ENCODE measurements around the gene NPAS3.

NPAS3 gene

GRCh38 chr14:33806905-33807304 lies 868.2 kb downstream of the NPAS3 start:
- H4K20me1 ChIP-seq (ENCODE audit: insufficient read depth, low read length, poor library complexity, severe bottlenecking): no peaks in the 10 kb centered on the region
- no peak overlapping the region for H3K9ac ChIP-seq (ENCODE audit: low read depth, low read length, poor library complexity, severe bottlenecking)
- no peak for TF ChIP-seq EZH2phosphoT487 (IDR thresholded peaks at IDR 0.05; ENCODE audit: borderline replicate concordance)
- TF ChIP-seq CTCF (conservative IDR thresholded peaks at IDR 0.05; ENCODE audit: low read length): no peak
- H3K9me2 ChIP-seq (replicated peaks; ENCODE audit: low read depth, low read length): no peaks in the 10 kb centered on the region
- H3K9me3 ChIP-seq (ENCODE audit: insufficient read depth, low read depth, low read length): no peaks in the 10 kb centered on the region
- H3K27me3 ChIP-seq (ENCODE audit: insufficient read depth, low read length, poor library complexity, severe bottlenecking): no peaks in the 10 kb centered on the region
- H3K4me1 ChIP-seq (ENCODE audit: insufficient read depth, low read length, poor library complexity, severe bottlenecking): no peaks in the 10 kb centered on the region
- no peaks in the 10 kb centered on the region for H3K79me2 ChIP-seq (ENCODE audit: insufficient read depth, low read length)
- H3K36me3 ChIP-seq (ENCODE audit: insufficient read depth, low read length): no peaks in the 10 kb centered on the region
- no peak overlapping the region for H2AFZ ChIP-seq (ENCODE audit: low read length)
- H3K4me3 ChIP-seq (ENCODE audit: low read length, poor library complexity, severe bottlenecking): no peak overlapping the region
- H3K4me2 ChIP-seq (ENCODE audit: low read depth, low read length, poor library complexity, severe bottlenecking): no peak overlapping the region
- H3F3A ChIP-seq (ENCODE audit: low read depth): no peaks in the 10 kb centered on the region

- no peaks in the 10 kb centered on the region for H3K4me1 ChIP-seq (ENCODE audit: insufficient read depth, low read length, poor library complexity, severe bottlenecking)
- no peaks in the 10 kb centered on the region for H4K20me1 ChIP-seq (ENCODE audit: insufficient read depth, low read length, poor library complexity, severe bottlenecking)
- no peak overlapping the region for H3K9ac ChIP-seq (ENCODE audit: low read depth, low read length, poor library complexity, severe bottlenecking)
- no peaks in the 10 kb centered on the region for H3F3A ChIP-seq (ENCODE audit: low read depth)
- no peaks in the 10 kb centered on the region for H3K27me3 ChIP-seq (ENCODE audit: insufficient read depth, low read length, poor library complexity, severe bottlenecking)
- H3K9me2 ChIP-seq (replicated peaks; ENCODE audit: low read depth, low read length): no peaks in the 10 kb centered on the region
- H3K4me3 ChIP-seq (ENCODE audit: low read length, poor library complexity, severe bottlenecking): no peak overlapping the region
- H3K79me2 ChIP-seq (ENCODE audit: insufficient read depth, low read length): no peaks in the 10 kb centered on the region
- H3K36me3 ChIP-seq (ENCODE audit: insufficient read depth, low read length): no peaks in the 10 kb centered on the region
- H3K9me3 ChIP-seq (ENCODE audit: insufficient read depth, low read depth, low read length): no peaks in the 10 kb centered on the region
- no peak overlapping the region for H3K4me2 ChIP-seq (ENCODE audit: low read depth, low read length, poor library complexity, severe bottlenecking)
- TF ChIP-seq EZH2phosphoT487 (IDR thresholded peaks at IDR 0.05; ENCODE audit: borderline replicate concordance): no peak
- TF ChIP-seq CTCF (conservative IDR thresholded peaks at IDR 0.05; ENCODE audit: low read length): no peak
- H2AFZ ChIP-seq (ENCODE audit: low read length): no peak overlapping the region
These were observed 869.5 kb downstream of the NPAS3 start for GRCh38 chr14:33808187-33808586.

- Histone ChIP-seq H3K4me3 (ENCODE audit: low read length, poor library complexity, severe bottlenecking) (no peak overlapping the region), H3F3A (ENCODE audit: low read depth) (no peaks in the 10 kb centered on the region), H3K9me3 (ENCODE audit: insufficient read depth, low read depth, low read length) (no peaks in the 10 kb centered on the region)
These were observed 870.8 kb downstream of the NPAS3 start for GRCh38 chr14:33809396-33809981.

More at GRCh38 chr14:33809396-33809981, 870.8 kb downstream of the NPAS3 start:
- Histone ChIP-seq H3K9me2 (replicated peaks; ENCODE audit: low read depth, low read length) (no peaks in the 10 kb centered on the region), H3K36me3 (ENCODE audit: insufficient read depth, low read length) (no peaks in the 10 kb centered on the region), H3K27me3 (ENCODE audit: insufficient read depth, low read length, poor library complexity, severe bottlenecking) (no peaks in the 10 kb centered on the region), H3K79me2 (ENCODE audit: insufficient read depth, low read length) (no peaks in the 10 kb centered on the region), H3K4me2 (ENCODE audit: low read depth, low read length, poor library complexity, severe bottlenecking) (no peak overlapping the region), H4K20me1 (ENCODE audit: insufficient read depth, low read length, poor library complexity, severe bottlenecking) (no peaks in the 10 kb centered on the region), H2AFZ (ENCODE audit: low read length) (no peak overlapping the region), H3K4me1 (ENCODE audit: insufficient read depth, low read length, poor library complexity, severe bottlenecking) (no peaks in the 10 kb centered on the region), H3K9ac (ENCODE audit: low read depth, low read length, poor library complexity, severe bottlenecking) (no peak overlapping the region)
- TF ChIP-seq CTCF (conservative IDR thresholded peaks at IDR 0.05; ENCODE audit: low read length) (no peak), EZH2phosphoT487 (IDR thresholded peaks at IDR 0.05; ENCODE audit: borderline replicate concordance) (no peak)

Data from Loucy (cell line).